Neutrophil (primary cell): ENCODE data around the gene SLC17A1.

Experiments used
- H3K27ac ChIP-seq: fragments of 200-600 bp; sonication (generic); 2 replicates; pipeline ENCODE4 v1.5.1; 2016; ENCODE audit warnings: mild to moderate bottlenecking, moderate library complexity
- H3K27me3 ChIP-seq: fragments of 200-600 bp; sonication (generic); 2 replicates; pipeline ENCODE4 v1.6.0; 2016; ENCODE audit warnings: mild to moderate bottlenecking
- H3K36me3 ChIP-seq: fragments of 200-600 bp; sonication (generic); 2 replicates; pipeline ENCODE4 v1.5.1; 2017
- H3K4me1 ChIP-seq, 2 experiments: fragments of 200-600 bp in 1 of 2; sonication (generic) in 1 of 2; 1 replicate in 1 of 2; 2 replicates in 1 of 2; pipeline versions ENCODE4 v1.5.1 to v1.6.1; 2013 to 2016; ENCODE audit warnings: low read depth in 1 of 2, low read length in 1 of 2, mild to moderate bottlenecking in 1 of 2, moderate library complexity in 1 of 2; ENCODE audit not compliant: control insufficient read depth in 1 of 2, insufficient read depth in 1 of 2
- H3K4me3 ChIP-seq, 2 experiments: fragments of 200-600 bp in 1 of 2; sonication (generic) in 1 of 2; 1 replicate in 1 of 2; 2 replicates in 1 of 2; pipeline ENCODE4 v1.5.1; 2013 to 2016; ENCODE audit warnings: low read depth in 1 of 2, low read length in 1 of 2, mild to moderate bottlenecking in 1 of 2, moderate library complexity in 1 of 2
- H3K9me3 ChIP-seq: fragments of 200-600 bp; sonication (generic); 2 replicates; pipeline ENCODE4 v1.5.1; 2016
- TF ChIP-seq, protein P1 (sequence below): fragments of 200-600 bp; sonication (generic); IDR thresholded peaks from 2 replicates; pipeline ENCODE4 v1.5.1; 2016; ENCODE audit warnings: antibody characterized with exemption

Gene SLC17A1

DNA sequence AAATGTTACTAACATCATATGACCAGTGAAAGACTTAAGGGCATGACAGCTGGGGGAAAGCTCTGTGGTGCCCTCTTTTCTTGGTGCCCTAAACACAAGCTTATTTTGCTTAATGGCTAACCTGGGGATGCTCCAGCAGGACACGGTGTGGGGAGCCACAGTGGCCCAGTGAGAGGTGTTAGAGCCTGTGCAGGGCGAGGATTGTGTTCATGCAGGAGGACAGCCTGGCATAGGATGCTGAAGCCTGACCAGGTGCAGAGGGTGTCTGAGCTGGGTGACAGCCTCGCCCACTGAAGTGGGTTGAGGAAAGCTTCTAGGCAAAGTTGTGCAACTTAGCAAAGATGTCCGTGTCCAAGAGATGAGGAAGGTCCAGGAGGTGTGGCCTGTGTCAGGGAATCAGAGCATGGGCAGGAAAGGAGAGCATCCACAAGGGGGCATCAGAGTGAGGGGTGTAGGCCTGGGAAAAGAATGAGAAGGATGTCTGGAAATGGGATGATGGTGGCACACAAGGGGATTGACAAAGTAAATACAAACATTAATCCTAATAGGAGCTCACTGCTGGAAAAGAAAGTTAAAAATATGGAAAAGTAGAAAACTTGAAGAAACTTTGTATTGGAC is 43.4 kb downstream of the SLC17A1 start:
- Histone ChIP-seq H3K27me3 (no peaks in the 10 kb centered on the region), H3K9me3 (no peaks in the 10 kb centered on the region), H3K4me1 (no peaks in the 10 kb centered on the region), H3K36me3 (no peaks in the 10 kb centered on the region), H3K4me3 (no peak overlapping the region), H3K27ac (no peak overlapping the region)
- TF ChIP-seq, protein P1, sequence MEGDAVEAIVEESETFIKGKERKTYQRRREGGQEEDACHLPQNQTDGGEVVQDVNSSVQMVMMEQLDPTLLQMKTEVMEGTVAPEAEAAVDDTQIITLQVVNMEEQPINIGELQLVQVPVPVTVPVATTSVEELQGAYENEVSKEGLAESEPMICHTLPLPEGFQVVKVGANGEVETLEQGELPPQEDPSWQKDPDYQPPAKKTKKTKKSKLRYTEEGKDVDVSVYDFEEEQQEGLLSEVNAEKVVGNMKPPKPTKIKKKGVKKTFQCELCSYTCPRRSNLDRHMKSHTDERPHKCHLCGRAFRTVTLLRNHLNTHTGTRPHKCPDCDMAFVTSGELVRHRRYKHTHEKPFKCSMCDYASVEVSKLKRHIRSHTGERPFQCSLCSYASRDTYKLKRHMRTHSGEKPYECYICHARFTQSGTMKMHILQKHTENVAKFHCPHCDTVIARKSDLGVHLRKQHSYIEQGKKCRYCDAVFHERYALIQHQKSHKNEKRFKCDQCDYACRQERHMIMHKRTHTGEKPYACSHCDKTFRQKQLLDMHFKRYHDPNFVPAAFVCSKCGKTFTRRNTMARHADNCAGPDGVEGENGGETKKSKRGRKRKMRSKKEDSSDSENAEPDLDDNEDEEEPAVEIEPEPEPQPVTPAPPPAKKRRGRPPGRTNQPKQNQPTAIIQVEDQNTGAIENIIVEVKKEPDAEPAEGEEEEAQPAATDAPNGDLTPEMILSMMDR = no peak

DNA sequence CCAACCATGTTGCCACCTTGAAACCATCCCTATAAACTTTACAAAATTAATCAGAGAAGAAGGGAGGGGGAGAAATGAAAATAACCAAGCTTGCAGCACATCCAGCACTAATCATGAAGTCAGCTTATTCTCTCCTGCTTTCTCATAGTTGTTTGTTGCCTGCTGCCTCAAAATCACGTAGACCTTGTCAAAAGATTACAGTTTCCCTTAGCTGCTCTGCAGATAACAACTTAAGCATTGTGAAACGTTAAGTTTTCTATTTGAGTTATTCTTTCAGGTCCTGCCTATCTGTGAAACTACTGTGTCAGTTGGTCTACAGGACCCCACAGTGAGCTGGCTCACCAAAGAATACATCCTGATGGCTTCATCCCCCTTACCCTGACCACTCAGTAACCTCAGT is 44.4 kb downstream of the SLC17A1 start:
- H3K4me1 ChIP-seq = no peaks in the 10 kb centered on the region
- TF ChIP-seq, protein P1 = no peak
- no peaks in the 10 kb centered on the region for H3K36me3 ChIP-seq
- no peak overlapping the region for H3K27ac ChIP-seq
- no peak overlapping the region for H3K4me3 ChIP-seq
- no peaks in the 10 kb centered on the region for H3K27me3 ChIP-seq
- no peaks in the 10 kb centered on the region for H3K9me3 ChIP-seq

DNA sequence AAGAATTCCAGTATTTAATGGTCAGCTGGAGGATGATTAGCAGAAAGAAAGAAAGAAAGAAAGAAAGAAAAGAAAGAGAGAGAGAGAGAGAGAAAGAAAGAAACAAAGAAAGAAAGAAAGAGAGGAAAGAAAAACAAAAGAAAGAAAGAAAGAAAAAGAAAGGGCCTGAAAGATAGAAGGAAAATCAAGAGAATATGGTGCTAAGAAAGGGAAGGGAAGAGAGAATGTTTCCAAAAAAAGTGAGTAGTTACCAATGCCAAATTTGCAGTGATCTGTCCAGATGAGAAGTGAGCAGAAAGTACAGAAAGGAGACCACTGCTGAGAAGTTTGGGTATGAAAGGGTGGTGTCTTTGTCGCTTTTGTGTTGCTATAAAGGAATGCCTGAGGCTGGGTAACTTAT is 50.7 kb downstream of the SLC17A1 start:
- H3K36me3 ChIP-seq = no peaks in the 10 kb centered on the region
- no peaks in the 10 kb centered on the region for H3K4me1 ChIP-seq
- TF ChIP-seq, protein P1 = no peak
- H3K9me3 ChIP-seq = no peaks in the 10 kb centered on the region
- no peak overlapping the region for H3K4me3 ChIP-seq
- no peaks in the 10 kb centered on the region for H3K27me3 ChIP-seq
- H3K27ac ChIP-seq = no peak overlapping the region

DNA sequence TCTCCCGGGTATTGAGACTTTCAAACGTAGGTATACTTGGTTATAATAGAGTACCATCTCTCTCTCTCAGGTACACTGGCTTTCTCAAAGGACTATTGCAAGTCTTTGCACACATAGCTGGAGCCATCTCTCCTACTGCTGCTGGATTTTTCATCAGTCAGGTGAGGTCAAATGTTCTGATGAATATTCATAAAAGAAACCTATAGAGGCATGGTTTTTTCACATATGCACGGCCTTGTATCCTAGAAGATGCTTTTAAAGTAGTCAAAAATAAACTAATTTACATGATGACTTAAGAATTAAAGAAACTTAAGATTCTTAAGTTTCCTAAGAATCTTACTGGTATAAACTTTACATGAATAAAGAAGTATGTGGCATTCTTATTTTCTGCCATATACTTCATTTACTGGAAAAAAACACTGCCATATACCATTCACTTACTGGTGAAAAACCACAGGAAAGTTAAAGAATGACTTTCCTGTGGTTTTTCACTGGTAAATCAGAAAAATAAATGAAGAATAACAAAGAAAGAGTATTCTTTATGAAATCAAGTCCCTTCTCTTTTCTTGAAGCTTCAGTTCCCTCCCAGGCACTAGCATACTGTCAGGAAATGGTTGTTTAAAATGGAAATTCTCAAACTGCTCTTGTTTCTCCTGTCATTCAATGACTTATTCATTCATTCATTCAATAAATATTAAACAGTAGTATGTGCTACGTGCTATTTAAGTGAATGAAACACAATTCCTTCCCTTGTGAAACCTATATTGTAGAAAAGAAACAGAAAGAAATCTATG is 53.8 kb downstream of the SLC17A1 start:
- Histone ChIP-seq H3K9me3 (no peaks in the 10 kb centered on the region), H3K4me3 (no peak overlapping the region), H3K27ac (no peak overlapping the region), H3K4me1 (no peaks in the 10 kb centered on the region), H3K27me3 (no peaks in the 10 kb centered on the region), H3K36me3 (no peaks in the 10 kb centered on the region)
- TF ChIP-seq, protein P1 = no peak

DNA sequence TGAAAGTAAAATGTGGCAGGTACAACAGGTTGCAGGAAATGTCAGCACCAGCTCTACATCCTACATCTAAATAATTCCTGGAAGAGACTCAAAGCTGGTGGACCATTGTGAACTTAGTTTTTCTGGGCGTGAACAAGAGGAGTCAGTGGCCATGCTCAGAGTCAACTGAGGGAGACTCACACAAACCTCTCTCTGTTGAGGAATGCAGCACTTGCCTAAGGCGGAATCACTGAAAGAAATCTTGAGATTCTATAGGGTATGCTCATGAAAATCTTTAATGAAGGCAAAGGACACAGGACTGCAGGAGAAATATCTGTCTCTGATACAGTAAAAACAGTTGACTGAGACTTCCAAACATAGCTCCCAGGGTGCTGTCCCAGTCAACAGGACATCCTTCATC is 54.8 kb downstream of the SLC17A1 start:
- Histone ChIP-seq H3K27me3 (no peaks in the 10 kb centered on the region), H3K4me1 (no peaks in the 10 kb centered on the region), H3K27ac (no peak overlapping the region), H3K36me3 (no peaks in the 10 kb centered on the region), H3K9me3 (no peaks in the 10 kb centered on the region), H3K4me3 (no peak overlapping the region)
- TF ChIP-seq, protein P1 = no peak
